Peyer's patch (tissue), 4 donors: ENCODE data around the gene NFYC.

Experiments
- POLR2A ChIP-seq, 2 donors: fragments of 450-650 bp; IDR thresholded peaks; one replicate each; pipeline ENCODE4 v1.5.1; 2017; ENCODE audit warnings: antibody characterized with exemption in 2 of 2, mild to moderate bottlenecking in 2 of 2, moderate library complexity in 2 of 2
- TF ChIP-seq, protein P1 (sequence below), 6 experiments: fragments of 450-650 bp in 4 of 6; fragments of 200-600 bp in 2 of 6; sonication (generic) in 1 of 6; IDR thresholded peaks; one replicate each; pipeline ENCODE4 v1.5.1; 2017 to 2019; ENCODE audit warnings: antibody characterized with exemption in 6 of 6, mild to moderate bottlenecking in 3 of 6, moderate library complexity in 1 of 6

DNA sequence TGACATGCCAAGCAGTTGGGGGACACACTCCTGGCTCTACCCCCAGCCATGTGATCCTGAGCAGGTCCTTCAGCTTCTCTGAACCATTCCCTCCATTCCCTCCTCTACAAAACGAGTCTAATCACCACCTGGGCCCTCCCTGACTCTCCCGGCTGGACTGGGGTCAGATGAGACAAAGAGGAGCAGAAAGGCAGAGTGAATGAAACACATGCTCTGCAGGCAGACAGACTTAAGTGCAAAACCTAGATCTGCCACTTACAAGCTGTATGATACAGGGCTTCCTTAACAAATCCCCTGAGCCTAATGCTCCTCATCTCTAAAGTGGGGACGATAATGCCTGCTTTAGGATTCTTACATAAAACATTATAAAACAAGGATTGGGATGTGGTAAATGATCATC, 43.3 kb upstream of the NFYC start:
- TF ChIP-seq, protein P1, sequence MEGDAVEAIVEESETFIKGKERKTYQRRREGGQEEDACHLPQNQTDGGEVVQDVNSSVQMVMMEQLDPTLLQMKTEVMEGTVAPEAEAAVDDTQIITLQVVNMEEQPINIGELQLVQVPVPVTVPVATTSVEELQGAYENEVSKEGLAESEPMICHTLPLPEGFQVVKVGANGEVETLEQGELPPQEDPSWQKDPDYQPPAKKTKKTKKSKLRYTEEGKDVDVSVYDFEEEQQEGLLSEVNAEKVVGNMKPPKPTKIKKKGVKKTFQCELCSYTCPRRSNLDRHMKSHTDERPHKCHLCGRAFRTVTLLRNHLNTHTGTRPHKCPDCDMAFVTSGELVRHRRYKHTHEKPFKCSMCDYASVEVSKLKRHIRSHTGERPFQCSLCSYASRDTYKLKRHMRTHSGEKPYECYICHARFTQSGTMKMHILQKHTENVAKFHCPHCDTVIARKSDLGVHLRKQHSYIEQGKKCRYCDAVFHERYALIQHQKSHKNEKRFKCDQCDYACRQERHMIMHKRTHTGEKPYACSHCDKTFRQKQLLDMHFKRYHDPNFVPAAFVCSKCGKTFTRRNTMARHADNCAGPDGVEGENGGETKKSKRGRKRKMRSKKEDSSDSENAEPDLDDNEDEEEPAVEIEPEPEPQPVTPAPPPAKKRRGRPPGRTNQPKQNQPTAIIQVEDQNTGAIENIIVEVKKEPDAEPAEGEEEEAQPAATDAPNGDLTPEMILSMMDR (IDR thresholded peaks at IDR 0.05), result no peak
- no peak for TF ChIP-seq POLR2A (IDR thresholded peaks at IDR 0.05)
